HG02588 (cell line): Measurements from ENCODE around the gene GON4L.
"Not testable (repeated sequence)": the region's sequence is repeated elsewhere in the genome, so short reads cannot be mapped to it uniquely, and the experiment has no call there.

Experiments used
- ATAC-seq: cut with Tn5 transposase; IDR thresholded peaks from one replicate; pipeline ENCODE4 v1.9.1; 2021; ENCODE audit warnings: mild to moderate bottlenecking, moderate library complexity; ENCODE audit not compliant: unreplicated experiment

The GON4L gene

DNA sequence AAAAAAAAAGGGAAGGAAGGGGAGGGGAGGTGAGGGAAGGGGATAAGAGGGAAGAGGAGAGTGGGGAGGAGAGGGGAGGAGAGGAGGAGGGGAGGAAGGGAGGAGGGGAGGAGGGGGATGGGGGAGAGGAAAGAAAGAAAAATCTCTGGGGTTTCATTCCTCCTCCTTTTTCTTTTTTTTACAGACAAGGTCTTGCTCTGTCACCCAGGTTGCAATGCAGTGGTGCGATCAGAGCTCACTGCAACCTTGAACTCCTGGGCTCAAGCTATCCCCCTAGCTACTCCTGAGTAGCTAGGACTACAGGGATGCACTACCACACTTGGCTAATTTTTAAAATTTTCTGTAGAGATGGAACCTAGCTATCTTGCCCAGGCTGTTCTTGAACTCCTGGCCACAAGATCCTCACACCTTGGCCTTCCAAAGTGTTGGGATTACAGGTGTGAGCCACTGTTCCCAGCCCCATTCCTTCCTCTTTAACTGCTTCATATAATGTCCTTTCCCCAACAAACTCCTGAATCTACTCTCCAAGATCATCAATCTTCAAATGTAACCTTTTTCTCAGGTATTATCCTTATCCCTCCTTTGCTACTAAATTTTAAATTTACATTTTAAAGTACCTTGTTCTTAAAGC lies 23.2 kb downstream of the GON4L start:
- ATAC-seq: no peak

DNA sequence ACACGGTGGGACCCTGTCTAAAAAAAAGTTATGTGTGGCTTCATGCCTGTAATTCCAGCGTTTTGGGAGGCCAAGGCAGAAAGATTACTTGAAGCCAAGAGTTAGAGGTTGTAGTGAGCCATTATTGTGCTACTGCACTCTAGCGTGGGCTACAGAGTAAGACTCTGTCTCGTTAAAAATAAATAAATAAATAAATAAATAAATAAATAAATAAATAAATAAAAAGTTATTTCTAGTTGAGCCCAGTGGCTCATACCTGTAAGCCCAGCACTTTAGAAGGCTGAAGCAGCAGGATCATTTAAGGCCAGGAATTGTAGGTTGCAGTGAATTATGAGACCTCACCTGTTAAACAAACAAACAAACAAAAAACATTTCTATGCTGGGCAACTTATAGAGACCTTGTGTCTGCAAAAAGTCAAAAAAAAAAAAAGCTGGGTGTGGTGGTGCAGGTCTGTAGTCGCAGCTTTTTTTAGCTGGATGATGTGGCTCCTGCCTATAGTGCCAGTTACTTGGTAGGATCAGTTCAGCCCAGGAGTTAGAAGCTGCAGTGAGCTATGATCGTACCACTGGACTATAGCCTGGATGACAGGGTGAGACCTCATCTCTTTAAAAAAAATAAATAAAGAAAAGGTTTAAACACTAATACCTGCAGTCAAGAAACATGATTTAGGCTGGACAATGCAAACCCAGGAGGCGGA lies 25.6 kb downstream of the GON4L start:
- ATAC-seq: no peak

DNA sequence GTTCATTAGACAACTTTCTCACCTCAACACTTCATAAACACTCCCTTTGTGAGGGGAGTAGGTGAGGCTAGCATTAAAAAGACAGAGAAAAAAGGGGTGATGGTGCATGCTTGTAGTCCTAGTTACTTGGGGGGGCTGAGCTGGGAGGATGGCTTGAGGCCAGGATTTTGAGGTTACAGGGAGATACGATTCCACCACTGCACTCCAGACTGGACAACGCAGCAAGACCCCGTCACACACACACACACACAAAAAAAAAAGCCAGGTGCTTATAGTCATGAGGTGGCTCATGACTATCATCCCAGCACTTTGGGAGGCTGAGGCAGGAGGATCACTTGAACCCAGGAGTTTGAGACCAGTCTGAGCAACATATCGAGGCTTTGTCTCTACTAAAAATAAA lies 29.6 kb downstream of the GON4L start:
- ATAC-seq: no peak

DNA sequence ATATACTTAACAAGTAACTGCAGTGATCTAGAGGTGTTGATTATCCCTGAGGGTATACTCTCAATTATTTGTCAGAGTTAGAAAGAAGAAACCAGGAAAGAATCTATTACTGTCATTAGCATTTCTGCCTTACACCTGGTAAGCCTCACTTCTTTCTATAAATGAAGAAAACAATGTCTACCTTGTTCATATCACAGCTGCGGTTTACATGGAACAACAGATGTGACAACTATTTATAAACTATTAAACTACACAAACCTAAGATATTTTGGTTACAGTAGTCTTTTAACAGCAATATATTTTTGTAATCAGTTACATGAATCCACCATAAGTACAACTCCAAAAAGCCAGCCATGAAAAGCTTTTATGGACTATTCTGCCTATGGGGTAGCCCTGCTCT lies 40.7 kb downstream of the GON4L start:
- no peak for ATAC-seq

DNA sequence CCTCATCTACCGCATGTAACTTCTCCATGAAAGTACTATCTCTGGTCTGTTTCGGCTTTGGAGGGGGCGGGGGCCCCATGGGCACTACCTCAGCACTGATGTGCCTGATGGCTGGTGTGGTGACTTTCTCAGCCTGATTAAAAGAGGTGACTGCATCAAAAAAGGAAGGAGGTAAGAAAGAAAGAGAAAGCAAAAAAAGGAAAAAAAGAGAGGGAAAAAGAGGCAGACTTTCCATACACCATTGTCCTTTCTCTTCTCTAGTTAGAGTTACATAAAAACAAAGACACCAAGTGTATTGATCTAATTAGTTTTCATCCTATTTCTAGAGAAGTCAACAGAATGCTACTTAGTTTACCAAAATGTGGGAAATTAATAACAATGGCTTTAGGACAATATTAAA lies 43.3 kb downstream of the GON4L start:
- no peak for ATAC-seq

DNA sequence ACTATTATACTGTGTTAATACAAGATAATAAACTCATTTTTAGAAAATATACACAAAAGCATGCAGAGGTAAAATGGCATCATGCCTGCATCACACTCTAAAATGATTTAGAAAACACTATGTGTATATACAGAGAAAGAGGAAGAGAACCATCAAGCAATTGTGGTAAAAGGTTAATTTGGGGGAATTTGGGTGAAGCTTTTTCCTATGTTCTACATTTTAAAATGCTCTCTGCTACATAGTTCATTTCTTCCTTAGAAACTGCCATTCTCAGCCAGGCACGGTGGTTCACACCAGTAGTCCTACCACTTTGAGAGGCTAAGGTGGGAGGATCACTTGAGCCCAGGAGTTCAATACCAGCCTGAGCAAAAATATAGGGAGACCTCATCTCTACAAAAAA lies 44.1 kb downstream of the GON4L start:
- no peak for ATAC-seq

DNA sequence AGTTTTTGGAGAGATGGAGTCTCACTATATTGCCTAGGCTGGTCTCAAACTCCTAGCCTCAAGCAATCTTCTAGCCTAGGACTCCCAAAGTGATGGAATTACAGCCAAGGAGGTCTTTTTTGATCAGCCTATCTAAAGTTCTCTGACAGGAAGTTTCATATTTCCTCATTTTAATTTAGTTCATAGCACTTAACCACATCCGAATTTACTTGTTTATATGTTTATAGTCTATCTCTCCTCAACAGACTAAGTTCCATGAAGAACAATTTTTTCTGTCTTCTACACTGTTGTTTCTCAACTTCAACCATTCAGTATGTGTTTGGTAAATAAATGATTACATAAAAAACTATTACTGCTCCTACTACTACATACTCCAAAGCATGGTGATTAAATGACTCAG lies 47.9 kb downstream of the GON4L start:
- ATAC-seq: no peak

DNA sequence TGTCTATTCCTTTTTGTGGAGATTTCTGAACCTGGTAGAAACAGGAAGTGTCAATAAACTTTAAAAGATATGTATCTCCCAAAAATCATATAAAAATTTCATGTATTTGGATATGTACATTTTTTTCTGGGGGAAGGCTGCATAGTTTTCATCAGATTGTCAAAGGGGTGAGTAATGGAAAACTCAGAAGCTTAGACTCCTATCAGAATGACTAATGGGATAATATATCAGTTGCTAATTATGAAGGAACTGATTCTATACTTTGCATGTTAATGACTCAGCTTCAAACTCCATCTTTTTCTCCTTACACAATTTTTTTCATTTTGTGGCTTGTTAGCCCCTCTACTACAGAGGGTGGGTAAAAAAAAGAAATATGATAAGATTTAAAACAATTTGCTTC lies 55.9 kb downstream of the GON4L start:
- no peak for ATAC-seq

DNA sequence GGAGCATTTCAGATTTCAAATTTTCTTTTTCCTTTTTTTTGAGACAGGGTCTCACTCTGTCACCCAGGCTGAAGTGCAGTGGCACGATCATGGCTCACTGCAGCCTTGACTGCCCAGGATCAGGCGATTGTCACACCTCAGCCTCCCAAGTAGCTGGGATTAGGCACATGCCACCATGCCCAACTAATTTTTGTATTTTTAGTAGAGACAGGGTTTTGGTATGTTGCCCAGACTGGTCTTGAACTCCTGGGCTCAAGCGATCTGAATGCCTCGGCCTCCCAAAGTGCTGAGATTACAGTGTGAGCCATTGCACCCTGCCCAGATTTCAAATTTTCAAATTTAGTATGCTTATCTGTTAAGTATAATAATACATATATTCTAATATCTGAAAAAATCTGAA lies 61.4 kb downstream of the GON4L start:
- ATAC-seq: not testable (repeated sequence)

DNA sequence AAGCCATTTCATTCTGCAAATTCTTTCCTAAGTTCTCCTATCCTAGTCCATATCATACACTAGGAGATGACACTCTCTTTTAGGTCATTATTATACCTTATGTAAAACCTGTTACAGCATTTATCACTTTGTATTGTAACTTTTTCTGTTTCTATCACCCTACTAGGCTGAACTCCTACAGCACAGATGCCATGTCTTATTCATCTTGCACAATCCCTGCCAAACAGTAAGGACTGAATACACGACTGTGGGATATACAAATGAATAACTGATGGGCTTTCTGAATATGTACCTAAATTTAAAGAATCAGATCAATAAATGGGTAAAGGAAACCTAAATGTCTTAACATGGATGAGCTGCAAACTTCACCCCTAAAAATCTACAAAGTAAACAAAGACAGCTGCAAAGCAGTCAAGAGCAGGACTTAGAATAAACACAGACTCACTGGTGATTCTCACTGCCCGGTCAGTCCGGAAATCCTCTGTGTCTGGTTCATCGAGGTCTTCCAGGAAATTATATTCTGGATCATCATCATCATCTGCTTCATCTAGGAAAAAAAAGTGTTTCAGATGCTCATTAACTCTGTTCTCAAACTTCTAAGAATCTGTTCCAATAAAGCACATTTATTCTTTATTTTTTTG lies 62.3 kb downstream of the GON4L start:
- no peak for ATAC-seq

DNA sequence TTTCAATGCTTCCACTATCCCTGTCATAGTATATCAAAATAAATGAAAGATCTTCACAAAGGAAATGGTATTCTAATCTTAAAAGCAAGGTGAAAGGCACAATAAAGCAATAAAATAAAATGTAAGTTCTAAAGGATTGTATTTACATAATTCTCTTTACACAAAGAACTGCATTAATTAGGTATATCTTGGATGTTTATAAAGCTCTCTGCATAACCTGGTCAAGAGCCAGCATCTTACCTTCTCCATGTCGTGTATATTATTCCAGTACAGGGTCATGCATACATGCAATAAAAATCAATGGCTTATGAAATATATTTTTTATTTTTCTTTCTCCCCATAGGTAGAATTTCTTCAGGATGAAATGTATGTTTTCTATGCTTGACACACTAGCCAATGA lies 63.8 kb downstream of the GON4L start:
- ATAC-seq: no peak

DNA sequence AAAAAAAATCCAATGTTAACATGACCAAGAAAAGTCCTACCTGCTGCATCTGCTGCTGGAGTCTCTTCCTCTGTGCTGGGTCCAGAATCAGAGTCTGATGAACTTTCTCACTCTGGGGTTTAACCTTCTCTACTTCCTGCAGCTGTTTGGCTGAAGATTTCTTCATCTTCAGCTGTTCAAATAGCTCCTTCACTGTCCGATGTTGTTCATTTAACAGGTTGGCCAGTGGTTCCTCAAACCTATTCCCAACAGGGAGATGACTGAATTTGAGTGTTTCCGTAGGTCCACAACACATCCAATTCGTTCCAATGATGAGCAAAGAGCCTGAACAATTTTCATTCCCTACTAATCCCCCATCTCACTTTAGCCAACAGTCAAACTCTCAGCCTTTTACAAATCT lies 79.4 kb downstream of the GON4L start:
- no peak for ATAC-seq

DNA sequence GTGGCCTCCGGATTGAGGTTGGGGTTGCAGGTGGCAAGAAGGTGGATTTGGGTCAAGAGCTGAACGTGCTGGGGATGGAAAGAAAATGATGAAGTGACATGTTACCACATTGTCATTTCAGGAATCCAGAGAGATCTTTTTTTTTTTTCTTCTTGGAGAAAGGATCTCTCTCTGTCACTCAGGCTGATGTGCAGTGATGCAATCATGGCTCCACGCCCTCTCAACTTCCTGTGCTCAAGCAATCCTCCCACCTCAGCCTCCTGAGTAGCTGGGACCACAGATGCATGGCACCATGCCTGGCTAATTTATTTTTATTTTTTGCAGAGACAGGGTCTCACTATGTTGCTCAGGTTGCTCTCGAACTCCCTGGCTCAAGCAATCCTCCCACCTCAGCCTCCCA lies 80.6 kb downstream of the GON4L start:
- ATAC-seq: no peak

DNA sequence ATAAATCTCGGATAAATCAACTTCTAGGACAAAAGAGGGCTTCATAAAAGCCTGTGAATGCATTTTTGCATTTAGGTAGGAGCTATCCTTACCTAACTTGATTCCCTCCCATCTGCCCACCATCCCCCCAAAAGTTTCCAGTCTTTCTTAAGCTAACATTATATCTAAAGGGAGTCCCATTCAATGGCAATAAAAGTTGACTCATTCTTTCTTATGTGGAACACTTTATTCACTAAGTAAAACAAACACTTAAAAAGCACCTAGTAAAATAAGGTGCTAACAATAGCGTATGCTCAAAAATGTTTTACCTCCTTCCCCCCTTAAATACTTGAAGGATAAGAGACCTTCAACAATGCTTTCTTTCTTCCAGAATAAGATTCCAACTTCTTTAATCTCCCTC lies 83.8 kb downstream of the GON4L start:
- no peak for ATAC-seq

DNA sequence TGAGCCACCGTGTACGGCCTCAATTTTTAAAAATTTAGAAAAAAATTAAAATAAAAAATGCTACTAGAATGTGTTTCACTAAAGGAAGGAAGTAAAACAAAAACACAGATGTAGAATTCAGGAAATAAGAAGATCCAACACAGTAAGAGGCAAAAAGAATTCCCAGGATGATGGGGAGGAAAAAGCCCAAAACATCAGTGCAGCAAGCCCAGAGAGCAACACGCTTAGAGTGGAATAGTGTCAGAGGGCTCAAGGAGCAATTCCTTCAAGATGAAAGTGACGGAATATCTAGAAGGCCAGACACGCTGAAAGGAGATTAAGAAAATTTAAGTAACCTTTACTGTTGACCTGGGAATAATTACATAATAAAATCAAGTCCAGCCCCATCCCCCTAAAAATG lies 87.8 kb downstream of the GON4L start:
- no peak for ATAC-seq

DNA sequence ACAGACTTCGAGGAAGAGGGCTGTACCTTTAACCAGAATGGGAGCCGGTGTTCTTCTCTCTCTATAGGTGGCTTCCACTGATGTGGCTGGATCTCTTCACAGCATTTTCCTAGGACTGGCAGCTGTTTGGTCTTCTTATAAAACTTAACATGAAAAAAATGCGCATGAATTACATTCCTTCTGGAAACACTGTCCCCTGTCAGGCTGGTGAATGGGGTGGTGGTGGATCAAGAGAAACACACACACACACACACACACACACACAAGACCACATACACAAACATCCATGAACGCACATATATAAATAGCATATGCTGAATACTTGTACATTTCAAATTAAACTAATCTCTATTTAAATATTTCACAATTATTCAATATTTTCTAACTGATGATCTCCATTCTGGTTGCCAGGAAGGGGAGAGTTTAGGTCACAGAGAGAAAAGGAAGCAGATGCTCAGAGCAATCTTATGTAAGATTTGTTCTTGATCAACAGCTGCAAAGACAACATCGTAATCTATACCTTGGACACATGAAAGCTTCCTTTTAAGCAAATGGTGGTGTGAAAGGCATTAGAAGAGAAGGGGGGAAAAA lies 89.5 kb downstream of the GON4L start:
- not testable (repeated sequence) for ATAC-seq

DNA sequence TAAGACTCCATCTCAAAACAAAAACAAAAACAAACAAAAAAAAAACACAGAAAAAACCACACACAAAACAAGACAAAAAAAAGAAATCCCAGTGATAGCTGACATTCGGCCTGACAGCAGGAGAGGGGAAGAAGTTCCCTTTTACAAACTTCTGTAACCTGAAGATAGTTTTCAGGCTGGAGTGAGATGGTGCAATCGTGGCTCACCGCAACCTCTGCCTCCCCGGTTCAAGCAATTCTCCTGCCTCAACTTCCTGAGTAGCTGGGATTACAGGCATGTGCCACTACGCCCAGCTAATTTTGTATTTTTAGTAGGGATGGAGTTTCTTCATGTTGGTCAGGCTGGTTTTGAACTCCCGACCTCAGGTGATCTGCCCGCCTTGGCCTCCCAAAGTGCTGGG lies 93.0 kb downstream of the GON4L start:
- not testable (repeated sequence) for ATAC-seq

DNA sequence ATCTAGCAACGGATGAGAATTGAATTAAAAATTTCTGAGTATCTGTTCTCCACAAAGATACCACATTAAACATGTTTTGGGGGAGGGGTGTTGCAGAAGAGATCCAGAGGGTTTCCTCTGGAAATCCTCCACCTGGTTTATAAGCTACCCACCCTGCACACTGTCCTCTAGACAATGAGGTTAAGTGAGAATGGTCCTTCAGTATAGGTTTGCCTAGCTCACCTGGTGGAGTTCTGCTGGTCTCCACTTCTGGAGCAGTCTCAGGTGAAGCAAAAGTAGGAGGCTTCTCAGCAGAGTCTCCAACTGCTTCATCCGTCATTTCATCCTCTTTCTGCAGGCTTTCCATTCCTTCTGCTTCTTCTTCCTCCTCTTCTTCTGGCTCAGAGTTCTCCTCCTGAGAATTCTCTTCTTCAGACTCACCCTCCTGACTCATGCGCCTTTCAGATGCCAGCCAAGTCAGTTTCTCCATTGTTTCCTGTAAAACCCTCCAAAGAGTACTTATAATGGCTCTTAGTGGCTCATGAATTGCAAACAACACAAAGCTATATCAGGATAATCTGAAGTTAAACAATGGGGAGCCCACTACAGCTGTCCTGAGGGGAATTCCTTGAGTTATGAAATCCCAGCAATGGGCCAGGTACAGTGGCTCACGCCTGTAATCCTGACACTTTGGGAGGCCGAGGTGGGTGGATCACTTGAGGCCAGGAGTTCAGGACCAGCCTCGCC lies 93.8 kb downstream of the GON4L start:
- ATAC-seq: not testable (repeated sequence)

DNA sequence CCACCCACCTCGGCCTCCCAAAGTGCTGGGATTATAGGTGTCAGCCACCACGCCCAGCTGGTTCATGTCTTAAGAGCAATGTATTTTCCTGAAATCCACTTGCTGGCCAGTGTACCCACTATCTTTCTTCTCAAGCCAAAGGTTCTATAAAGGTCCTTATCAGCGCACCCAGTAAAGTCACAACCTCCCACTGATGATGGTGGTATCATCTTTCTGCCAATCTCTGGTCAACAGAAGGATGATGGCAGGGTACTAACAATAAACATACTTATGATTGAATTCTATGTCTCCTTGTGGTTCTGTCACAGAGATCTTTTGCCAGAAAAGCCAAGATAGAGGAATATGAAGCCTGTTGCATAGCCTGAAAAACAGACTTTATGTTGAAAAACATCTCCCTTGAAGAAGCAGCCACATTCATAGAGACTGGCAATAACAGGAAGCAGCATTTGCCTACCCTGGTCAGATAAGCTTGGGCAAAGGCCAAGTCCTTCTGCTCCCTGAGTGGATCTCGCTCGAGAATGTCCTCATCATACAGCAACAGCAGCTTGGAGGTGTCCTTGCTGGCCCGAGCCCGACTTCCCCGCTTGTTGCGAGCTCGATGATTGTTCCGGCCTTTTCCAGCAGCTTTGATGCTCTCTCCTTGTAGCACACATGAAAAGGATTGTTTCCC lies 95.1 kb downstream of the GON4L start:
- ATAC-seq: no peak

DNA sequence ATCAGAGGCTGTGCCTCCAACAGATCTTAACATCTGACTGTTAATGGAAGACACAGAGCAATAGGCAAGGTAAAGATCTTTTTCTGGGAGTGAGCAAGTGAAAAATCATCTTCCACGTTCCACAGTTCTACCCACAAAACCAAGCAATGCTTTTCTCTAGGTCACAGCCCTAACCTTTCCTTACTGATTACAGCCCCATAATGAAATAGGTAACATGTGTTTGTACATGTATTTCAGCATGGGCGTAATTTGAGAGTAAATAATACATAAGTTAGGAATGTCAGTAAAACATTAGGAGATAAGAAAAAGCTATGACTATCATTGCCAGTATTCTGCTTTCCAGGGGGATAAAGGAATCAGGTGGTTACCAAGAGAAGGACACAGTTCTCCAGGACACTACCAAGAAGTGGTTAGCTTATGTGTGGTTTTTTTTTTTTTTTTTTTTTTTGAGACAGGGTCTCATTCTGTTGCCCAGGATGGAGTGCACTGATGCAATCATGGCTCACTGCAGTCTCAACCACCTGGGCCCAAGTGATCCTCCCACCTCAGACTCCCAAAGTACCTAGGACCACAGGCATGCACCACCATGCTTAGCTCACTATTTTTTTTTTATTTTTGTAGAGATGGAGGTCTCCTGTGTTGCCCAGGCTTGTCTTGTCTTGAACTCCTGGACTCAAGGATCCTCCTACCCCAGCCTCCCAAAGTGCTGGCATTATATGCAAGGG lies 96.1 kb downstream of the GON4L start:
- ATAC-seq: no peak
